ENCODE data around the gene SMAD7. TPM values are rescaled to one million over a fixed set of nuclear protein-coding genes. Genes with fewer than 3 reads are reported as not detected.
A peak's percentile ranks its signal among the peaks of the same experiment; 100 is the strongest.

SMAD7 gene
- total RNA-seq, 1 donor from 2014 or later = 77.6 TPM

DNA sequence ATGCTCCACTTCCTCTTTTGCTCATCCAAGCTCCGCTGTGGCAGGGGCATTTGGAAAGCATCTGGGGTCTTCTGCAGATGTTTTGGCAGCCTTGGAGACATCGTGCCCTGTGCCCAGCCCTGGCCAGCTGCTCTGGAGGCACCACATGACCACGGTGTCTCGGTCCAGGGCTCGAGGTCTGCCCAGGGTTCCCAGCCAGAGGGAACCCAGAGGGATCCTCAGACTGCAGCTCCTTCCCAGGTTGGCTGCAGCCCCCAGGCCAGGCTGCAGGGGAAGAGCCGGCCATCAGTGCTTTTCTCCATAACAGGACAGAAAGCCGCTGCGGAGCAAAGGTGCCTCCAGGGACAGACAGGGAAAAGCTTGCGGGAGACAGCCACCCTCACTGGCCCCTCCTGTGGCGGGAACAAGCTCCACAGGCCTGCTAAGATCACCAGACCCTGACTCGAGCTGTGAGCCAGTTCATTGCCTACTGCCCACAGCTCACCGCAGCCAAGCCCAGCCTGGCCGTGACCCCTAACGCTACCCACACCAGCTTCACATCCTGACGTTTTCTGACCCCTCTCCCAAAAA lies 74.7 kb downstream of the SMAD7 start:
- Mint-ChIP-seq H3K4me1 (peaks cover 65% of the 10 kb centered on the region), H3K9me3 (peaks cover 7% of the 10 kb centered on the region), H3K36me3 (peaks cover 6% of the 10 kb centered on the region), H3K27ac (peak overlapping the region; percentile 91), H3K27me3 (ENCODE audit: low read depth) (no peaks in the 10 kb centered on the region), H3K4me3 (no peak overlapping the region)
- TF ChIP-seq, protein P1, sequence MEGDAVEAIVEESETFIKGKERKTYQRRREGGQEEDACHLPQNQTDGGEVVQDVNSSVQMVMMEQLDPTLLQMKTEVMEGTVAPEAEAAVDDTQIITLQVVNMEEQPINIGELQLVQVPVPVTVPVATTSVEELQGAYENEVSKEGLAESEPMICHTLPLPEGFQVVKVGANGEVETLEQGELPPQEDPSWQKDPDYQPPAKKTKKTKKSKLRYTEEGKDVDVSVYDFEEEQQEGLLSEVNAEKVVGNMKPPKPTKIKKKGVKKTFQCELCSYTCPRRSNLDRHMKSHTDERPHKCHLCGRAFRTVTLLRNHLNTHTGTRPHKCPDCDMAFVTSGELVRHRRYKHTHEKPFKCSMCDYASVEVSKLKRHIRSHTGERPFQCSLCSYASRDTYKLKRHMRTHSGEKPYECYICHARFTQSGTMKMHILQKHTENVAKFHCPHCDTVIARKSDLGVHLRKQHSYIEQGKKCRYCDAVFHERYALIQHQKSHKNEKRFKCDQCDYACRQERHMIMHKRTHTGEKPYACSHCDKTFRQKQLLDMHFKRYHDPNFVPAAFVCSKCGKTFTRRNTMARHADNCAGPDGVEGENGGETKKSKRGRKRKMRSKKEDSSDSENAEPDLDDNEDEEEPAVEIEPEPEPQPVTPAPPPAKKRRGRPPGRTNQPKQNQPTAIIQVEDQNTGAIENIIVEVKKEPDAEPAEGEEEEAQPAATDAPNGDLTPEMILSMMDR (IDR thresholded peaks at IDR 0.05; ENCODE audit: unreplicated experiment) = no peak
- no peak for DNase-seq (ENCODE audit: low spot score in 2 of 2, unreplicated experiment in 2 of 2)

DNA sequence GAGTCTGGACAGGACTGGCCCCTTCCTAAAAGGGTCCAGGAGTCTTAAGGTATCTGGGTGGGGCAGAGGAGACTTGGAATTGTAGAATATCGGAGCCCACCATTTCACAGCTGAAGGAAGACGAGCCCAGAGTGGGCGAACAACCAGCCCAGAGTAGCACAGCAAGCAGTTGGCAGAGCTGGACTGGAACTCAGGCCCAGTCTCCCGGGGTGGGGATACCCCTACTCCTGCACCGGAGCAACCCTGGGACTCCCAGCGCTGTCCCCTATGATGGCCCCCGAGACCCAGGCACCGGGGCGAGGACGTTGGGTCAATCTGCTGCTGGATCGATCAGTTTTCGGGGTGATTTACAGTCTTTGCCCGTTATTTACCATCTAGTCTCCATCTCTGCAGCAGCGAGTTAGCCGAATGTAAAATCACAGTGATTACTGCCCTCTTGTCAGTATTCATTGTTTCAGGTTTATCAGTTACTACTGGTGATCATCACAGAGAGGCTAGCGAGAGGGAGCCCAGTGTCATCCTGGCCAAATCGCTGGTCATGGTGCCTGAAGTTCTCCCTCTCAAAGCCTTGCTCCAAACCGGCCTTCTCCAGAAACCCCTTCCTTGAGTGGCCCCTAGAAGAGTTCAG lies 75.3 kb downstream of the SMAD7 start:
- no peak for DNase-seq (ENCODE audit: low spot score in 2 of 2, unreplicated experiment in 2 of 2)

DNA sequence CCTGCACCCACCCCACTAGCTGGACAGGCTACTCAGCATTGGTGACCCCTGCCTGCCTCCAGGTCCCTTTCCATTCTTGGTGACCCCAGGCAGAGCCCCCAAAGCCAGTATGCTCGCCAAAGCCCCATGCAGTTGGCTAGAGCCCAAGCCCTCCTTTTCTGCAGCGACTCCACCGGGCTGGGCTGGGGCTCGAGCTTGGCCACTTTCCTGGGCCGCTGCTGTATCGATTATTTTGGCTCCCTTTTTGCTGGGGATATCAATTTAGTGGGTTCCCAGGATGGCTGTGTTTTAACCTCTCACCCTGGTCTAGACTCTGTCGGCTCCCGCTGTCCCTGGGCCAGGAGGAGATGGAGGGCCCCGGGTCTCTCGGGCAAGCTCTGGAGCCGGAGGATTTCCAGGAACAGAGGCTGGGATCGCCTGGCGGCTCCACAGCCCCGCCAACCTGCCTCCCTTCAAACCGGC lies 76.0 kb downstream of the SMAD7 start:
- H3K36me3 Mint-ChIP-seq = no peaks in the 10 kb centered on the region
- H3K27ac Mint-ChIP-seq = peak overlapping the region; percentile 91
- DNase-seq (ENCODE audit: low spot score in 2 of 2, unreplicated experiment in 2 of 2) = no peak
- H3K27me3 Mint-ChIP-seq (ENCODE audit: low read depth) = no peaks in the 10 kb centered on the region
- peaks cover 58% of the 10 kb centered on the region for H3K4me1 Mint-ChIP-seq
- TF ChIP-seq, protein P1 (IDR thresholded peaks at IDR 0.05; ENCODE audit: unreplicated experiment) = no peak
- H3K4me3 Mint-ChIP-seq = no peak overlapping the region
- no peaks in the 10 kb centered on the region for H3K9me3 Mint-ChIP-seq

More for the DNA sequence above, 75.3 kb downstream of the SMAD7 start:
- H3K27ac Mint-ChIP-seq = peak overlapping the region; percentile 91
- no peaks in the 10 kb centered on the region for H3K27me3 Mint-ChIP-seq (ENCODE audit: low read depth)
- peaks cover 4% of the 10 kb centered on the region for H3K9me3 Mint-ChIP-seq
- H3K36me3 Mint-ChIP-seq = peaks cover 4% of the 10 kb centered on the region
- TF ChIP-seq, protein P1 (IDR thresholded peaks at IDR 0.05; ENCODE audit: unreplicated experiment) = no peak
- H3K4me3 Mint-ChIP-seq = peak overlapping the region; percentile 8
- peaks cover 65% of the 10 kb centered on the region for H3K4me1 Mint-ChIP-seq

DNA sequence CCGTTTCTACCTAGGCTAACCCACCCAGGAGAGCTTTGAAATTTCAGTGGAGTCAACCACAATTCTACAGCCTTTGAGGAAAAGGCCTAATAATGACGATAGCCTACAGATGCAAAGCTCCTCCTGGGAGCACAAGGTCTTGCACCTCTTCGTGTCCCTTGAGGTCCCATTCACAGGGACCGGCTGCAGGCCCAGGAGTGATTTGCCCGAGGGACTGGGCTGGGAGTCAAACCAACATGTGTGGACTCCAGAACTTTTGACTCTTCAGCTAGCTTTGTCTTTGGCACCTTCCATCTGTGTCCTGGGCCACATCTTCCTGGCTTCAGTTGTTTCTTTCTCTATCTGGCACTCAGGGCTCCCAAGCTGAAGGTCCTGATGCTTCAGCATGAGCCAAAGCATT lies 76.5 kb downstream of the SMAD7 start:
- H3K9me3 Mint-ChIP-seq = no peaks in the 10 kb centered on the region
- peaks cover 55% of the 10 kb centered on the region for H3K4me1 Mint-ChIP-seq
- H3K4me3 Mint-ChIP-seq = no peak overlapping the region
- H3K27ac Mint-ChIP-seq = peak overlapping the region; percentile 47
- no peak for DNase-seq (ENCODE audit: low spot score in 2 of 2, unreplicated experiment in 2 of 2)
- TF ChIP-seq, protein P1 (IDR thresholded peaks at IDR 0.05; ENCODE audit: unreplicated experiment) = no peak
- no peaks in the 10 kb centered on the region for H3K36me3 Mint-ChIP-seq
- no peaks in the 10 kb centered on the region for H3K27me3 Mint-ChIP-seq (ENCODE audit: low read depth)

DNA sequence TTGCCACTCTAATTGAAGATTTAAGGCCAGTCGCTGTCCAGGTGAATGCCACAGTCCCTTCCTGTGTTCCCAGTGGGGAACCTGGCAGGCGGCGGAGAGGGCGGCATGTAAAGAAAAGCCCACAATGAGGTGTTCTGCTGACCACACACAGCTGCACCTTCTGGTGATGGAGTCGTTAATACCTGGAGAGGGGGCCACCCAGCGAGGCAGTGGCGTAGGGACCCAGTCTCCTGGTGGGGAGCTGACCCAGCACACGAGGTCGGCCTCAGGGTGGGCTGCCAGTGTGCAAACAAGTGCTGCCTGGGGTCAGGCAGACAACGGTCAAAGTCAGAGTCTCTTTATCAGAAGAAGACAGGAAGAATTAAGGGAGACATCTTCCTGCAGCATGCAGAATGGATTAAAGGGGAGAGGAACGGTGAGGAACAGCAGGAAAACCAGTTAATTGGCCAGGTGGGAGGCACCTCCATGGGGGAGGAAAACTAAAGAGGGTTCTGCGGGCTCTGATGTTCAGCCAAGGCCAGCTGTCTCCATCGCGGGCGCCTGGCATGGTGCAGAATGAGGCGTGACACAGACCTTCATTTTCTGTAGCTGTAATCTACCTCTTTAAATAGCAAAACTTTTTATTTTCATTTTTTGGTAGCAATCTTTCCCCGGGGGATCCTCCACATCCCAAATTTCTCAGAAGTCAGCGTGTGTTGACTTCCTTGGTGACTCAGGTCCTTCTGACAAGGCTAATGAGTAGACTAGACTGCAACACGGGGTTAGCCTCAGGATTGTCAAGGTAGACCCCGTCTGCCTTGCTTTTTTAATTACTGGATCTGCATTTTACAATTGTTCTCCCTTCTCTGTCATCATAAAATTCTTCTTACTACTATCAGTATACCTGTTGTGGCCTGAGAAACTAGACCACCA lies 78.3 kb downstream of the SMAD7 start:
- no peaks in the 10 kb centered on the region for H3K36me3 Mint-ChIP-seq
- DNase-seq (ENCODE audit: low spot score in 2 of 2, unreplicated experiment in 2 of 2) = no peak
- H3K4me3 Mint-ChIP-seq = no peak overlapping the region
- TF ChIP-seq, protein P1 (IDR thresholded peaks at IDR 0.05; ENCODE audit: unreplicated experiment) = no peak
- peak overlapping the region; percentile 88 for H3K27ac Mint-ChIP-seq
- no peaks in the 10 kb centered on the region for H3K9me3 Mint-ChIP-seq
- no peaks in the 10 kb centered on the region for H3K27me3 Mint-ChIP-seq (ENCODE audit: low read depth)
- H3K4me1 Mint-ChIP-seq = peaks cover 46% of the 10 kb centered on the region

Measured in mesothelial cell of epicardium (in vitro differentiated cells).